ENCODE results near the gene MRPS18A.

MRPS18A gene

DNA sequence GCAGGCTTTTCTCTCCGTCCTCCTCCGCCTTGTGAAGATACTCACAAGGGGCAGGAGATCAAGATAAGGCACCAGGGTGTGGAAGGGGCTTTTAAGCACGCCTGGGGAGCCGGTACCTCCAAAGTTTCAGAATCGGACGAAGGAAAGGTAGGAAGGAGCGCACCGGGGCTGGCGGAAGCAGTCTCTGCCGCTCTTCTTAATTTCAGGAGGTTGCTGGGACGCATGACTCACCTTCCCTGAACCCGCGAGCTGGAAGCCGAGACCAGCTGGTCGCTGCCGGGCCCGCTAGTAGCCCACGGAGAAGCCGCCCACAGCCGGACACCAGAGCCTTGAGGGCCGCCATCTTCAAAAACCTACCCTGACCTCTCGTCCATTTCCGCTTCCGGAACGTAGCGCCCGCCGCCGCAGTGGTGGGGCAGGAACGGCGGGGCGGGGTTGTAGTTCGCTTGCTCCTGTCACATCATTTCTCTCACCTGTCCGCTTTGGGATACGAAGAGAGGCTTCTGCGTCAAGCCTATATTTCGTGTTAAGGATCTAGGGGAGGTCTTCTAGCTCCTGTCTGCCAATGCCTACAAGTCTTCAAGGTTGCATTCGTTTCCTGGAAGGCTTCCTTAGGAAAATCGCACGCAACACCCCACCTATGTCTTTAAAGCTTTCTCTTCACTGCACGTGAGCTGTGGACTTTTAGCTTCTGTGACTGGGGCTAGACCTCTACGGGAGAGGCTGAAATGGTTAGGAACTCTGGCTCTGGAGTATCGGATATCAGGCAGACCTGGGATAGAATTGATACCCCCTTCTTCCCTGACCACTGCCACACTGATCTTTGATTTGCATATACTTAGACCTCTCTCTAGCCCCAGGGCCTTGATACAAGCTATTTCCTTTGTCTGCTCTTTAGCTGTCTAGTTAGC is at the start of gene MRPS18A:
TSS of gene MRPS18A (minus strand) at position 355 of the 911 bp plus-strand sequence. CDS start at position 343, 12 bp downstream.
- no peak for DNase-seq (ENCODE audit: low read depth)

GRCh38 chr6:43736844-43737243 is 49.3 kb upstream of the MRPS18A start:
- no peak for DNase-seq (ENCODE audit: low read depth)

DNA sequence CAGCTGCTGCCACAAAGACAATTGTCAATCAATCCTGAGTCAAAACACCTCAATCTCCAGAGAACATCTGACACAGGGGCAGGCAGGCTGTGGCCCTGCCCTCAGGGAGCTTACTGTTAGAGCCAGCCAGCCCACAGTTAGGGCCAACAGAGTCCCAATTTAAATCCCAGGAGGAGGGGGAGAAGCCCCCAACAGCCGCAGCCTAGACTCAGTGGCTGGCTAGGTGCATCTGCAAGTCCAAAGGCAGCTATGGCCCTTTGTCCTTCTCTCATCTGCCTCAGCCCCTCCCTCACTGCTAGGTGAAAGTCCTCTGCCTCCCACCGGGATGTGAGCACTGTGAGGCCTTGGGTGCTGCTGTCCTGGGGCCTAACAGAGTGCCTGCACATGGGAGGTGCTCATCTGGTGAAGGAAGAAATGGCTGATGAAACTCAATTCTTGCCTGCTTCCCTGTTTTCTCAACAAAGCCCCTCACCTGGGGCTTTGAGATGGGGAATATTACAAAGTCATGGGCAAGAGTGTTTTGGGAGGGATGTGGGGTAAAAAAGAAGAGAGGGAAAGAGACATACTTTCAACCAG is 48.7 kb upstream of the MRPS18A start:
- DNase-seq (ENCODE audit: low read depth): no peak

DNA sequence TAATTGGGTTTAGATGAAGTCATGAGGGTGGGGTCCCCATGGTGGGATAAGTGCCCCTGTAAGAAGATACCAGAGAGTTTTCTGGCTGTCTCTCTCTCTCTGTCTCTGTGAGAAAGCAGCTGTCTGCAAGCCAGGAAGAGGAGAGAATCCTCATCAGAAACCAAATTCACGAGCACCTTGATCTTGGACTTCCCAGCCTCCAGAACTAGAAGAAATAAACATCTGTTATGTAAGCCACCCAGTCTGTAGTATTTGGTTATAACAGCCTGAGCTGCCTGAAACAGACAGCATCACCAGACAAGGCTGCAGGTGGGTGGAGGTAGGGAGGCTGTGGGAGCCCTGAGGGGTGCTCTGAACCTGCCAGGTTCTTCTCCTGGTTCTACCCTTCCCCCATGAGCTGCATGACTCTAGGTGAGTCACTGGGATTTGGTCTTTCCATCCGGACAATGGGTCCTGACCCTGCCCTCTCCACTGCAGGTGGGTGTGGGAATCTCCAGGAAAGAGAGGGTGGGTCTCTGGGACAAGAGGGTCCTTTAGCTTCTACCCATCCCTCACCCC is 48.1 kb upstream of the MRPS18A start:
- DNase-seq (ENCODE audit: low read depth): no peak

DNA sequence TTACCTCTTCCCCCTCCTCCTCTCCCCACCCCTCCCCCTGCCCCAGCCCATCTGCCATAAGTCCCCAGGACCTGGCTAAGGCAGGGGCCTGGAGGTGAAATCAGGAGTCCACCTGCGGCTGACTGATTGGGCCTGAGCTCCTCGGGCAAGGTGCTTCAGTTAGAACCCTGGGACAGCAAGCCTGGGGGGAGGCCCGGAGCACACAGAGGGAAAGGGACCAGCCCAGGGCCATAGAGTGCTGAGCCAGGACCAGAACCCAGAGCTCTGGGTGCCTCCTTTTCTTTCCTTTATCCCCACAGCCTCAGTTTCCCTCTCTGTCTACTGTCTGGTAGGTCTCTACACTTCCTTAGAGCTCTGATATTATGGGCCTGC is 46.7 kb upstream of the MRPS18A start:
- no peak for DNase-seq (ENCODE audit: low read depth)

- DNase-seq (ENCODE audit: low read depth): no peak
Measured at GRCh38 chr6:43733471-43734293, 46.1 kb upstream of the MRPS18A start.

- DNase-seq (ENCODE audit: low read depth): no peak
Measured at GRCh38 chr6:43730634-43731033, 43.0 kb upstream of the MRPS18A start.

DNA sequence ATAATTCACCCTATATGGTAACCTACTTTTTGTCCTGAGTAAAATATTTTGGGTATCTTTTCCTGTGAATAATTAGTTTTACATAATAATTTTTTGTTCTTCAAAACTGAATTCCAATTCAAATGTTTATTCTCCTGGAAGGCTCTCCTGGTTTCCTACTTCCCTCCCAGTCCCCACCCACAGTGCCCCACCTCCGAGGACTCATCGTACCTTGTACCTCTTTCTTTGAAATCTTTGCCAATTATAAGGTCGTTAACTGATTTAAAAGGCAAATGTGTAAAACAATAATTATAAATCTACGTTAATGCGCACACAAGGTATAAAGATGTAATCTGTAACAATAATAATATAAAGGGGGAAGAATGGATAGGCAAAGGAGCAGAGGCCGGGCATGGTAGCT is 41.9 kb upstream of the MRPS18A start:
- no peak for DNase-seq (ENCODE audit: low read depth)

DNA sequence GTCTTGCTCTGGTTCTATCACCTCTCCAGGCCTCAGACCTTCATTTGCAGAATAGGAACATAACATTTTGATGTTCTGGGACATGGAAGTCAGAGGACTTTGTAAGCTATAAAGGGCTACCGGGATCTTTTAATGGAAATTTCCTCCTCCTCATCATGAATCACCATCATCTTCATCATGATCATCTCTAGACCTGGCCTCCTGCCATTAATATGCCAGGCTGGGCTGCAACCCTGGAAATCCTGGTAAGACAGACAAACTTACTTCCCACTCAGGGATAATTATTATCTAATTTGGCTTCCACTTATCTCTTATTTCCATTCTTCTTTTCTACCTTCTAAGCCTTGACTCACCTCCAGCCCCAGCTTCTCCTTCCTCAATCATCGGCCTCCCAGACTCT is 41.0 kb upstream of the MRPS18A start:
- DNase-seq (ENCODE audit: low read depth): no peak

DNA sequence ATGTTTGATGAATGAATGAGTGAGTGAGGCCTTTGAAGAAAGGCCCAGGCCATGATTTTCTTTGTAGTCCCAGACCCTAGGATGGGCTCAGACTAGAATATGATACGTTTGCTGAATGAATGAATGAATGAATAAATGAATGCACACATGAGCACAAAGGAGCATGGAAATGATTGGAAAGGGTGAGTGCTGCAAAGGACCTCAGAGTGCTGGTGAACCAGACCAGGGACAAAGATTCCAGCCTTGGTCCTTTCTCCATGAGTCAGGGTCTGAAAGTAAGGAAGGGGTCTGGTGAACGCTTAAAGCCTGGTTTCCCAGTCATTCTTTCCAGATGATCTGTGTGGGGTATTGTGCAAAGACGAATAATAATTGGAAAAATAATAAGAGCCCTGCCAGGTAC is 40.0 kb upstream of the MRPS18A start:
- DNase-seq (ENCODE audit: low read depth): no peak

DNA sequence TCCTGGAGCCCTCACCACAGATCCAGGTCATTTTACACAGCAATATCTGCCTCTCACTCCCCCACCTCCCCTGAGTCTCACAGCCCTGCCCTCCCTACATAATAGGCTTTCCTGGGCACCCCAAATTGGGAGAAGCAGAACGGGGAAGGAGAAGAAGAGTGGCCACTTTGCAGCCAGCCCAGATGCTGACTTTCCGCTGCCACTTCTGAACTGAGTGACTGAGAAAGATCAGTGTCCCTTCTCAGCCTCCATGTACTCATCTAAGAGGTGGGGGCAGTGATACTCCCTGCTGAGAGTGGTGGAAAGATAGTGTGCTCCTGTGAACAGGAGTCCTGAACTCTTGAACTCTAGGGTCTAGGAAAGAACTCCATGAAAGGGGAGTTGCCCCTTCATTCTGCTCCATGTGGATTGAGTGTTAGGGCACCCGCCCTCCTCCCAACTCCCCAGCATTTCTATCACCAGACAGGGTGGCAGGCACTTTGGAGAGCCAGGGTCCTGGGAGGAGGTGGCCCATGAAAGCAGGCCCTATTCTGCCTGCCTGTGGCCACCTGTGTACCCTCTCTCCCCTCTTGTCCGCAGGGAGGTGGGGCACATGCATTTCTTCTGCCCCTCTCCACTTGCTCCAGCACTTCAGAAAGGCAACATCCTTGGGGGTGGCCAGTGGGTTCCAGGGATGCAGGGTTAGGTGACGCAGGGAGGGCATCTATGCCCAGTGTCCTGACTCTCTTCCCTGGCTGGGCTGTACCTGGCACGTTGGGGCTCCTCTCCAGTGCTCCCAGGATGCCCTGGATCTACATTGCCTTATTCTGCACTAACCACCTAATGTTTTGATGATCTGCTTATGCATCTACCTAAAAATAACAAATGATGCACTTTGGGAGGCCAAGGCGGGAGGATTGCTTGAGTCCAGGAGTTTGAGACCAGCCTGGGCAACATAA is 38.3 kb upstream of the MRPS18A start:
- no peak for DNase-seq (ENCODE audit: low read depth)

- no peak for DNase-seq (ENCODE audit: low read depth)
Measured at GRCh38 chr6:43724914-43725642, 37.5 kb upstream of the MRPS18A start.

- DNase-seq (ENCODE audit: low read depth): no peak
Measured at GRCh38 chr6:43724354-43724753, 36.8 kb upstream of the MRPS18A start.

DNA sequence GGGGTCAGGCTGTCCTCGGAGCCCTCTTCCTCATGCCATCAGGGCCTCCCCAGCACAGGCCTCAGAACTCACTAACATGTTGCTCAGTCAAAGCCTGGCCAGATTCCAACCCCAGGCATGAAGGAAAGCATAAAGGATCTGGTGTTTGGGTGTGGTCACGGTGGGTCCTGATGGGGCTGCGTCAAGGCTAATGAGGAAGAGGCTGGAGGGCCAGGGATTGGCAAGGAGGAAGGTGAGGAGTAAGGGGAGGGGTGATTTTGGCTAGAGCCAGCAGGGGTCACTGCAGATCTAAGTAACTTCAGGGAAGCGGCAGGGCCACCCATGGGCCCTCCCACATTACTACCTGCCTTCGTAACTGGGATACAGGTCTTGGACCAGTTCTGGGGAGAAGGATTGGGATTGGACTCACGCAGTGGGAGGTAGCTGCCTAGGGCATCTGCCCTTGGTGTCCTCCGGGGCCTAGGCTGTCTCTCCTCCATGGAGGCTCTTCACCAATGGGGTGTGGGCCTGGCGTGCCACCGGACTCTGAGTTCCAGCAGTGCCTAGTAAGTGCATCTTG is 36.2 kb upstream of the MRPS18A start:
- DNase-seq (ENCODE audit: low read depth): no peak

DNA sequence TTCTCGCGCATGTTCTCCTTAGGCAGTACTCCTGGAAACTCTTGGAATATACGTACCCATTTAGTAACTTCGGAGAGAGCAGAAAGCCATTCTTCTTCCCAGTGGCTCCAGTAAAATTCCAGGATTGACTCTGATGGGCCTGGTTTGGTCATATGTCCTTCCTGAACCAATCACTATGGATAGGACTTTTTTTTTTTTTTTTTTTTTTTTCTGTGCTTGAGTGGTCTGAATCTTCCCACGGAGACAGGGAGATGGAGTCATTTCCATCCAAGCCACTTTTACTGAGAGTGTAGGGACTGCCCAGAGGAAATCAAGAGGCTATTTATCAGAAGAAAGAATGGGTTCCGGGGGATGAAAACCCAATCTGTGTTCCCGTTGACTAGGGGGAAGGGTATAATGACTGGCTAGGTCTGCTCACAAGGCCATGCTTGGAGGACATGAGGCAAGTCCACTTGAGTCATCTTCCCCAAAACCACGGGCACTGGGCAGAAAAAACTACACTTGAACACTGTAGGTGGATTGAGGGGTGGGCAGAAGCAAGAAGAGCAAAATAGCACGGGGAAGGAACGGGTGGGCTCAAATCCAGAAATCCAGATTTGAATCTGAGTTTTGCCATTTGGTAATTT is 35.4 kb upstream of the MRPS18A start:
- no peak for DNase-seq (ENCODE audit: low read depth)

DNA sequence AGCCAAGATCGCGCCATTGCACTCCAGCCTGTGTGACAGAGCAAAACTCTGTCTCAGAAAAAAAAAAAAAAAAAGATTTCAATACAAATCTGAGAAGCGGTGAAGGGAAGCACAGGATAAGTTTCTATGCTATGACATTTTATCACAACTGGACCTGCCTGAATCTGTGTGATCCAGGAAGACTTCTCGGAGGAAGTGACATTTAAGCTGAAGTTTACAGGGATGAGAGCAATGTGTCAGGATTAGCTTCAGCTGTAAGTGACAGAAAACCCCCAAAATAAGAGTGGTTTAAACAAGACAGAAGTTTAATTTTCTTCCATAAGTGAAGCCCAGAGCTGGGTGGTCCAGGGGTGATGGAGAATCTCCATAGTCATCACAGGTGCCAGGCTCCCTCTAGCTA is 33.4 kb upstream of the MRPS18A start:
- DNase-seq (ENCODE audit: low read depth): no peak

GRCh38 chr6:43719511-43719910 is 31.9 kb upstream of the MRPS18A start:
- no peak for DNase-seq (ENCODE audit: low read depth)

DNA sequence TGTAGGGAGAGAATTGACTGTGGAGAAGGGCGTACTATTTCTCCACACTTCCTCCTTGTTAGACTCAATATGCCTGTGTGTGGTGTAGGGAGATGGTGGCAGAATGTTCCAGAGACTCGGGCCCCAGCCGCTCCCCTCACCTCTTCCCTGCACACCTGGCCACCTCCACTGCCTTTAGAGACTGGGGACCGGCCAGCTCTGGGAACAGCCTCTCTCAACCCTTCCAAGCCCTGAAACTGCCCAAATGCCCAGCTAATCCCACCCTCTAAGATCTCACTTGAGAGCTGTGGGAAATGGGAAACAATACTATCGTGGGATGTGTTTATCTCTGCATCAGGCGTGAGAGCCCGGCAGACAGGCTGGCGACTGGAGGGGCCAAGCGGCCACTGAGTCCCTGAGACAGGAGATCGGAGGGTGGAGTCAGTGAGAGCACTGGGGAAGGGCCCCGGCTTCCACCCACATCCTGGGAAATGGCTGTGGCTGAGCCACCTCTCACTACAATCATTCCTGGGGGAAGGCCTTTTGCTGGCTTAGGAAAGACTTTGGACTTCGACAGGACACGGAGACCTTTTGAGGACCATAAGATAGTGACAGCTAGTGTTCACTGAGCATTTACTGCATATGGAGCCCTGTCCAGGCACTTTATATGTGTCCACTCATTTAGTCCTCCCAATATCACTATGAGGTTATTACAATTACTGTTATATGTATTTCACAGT is 31.0 kb upstream of the MRPS18A start:
- no peak for DNase-seq (ENCODE audit: low read depth)

DNA sequence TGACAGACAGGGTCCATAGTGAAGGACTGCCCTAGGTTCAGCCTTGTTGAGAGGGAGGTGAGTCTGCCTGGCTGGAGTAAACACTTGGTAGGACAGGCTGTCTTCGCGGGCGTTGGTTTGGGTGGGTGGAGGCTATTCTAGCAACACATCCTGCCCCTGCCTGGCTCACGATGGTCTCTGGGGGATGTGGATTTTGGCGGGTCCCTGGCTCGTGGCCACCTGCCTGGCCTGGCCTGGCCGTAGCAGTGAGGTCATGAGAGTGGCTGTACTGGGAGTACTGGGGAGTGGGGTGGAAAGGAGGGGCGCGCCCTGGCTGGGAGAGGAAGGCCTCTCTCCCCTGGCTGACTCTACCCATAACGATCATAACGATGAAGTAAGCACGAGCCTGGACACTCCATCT is 30.2 kb upstream of the MRPS18A start:
- no peak for DNase-seq (ENCODE audit: low read depth)
